ENCODE data around the gene C10orf67.
"Not testable (repeated sequence)": the region's sequence is repeated elsewhere in the genome, so short reads cannot be mapped to it uniquely, and the experiment has no call there.

The C10orf67 gene

DNA sequence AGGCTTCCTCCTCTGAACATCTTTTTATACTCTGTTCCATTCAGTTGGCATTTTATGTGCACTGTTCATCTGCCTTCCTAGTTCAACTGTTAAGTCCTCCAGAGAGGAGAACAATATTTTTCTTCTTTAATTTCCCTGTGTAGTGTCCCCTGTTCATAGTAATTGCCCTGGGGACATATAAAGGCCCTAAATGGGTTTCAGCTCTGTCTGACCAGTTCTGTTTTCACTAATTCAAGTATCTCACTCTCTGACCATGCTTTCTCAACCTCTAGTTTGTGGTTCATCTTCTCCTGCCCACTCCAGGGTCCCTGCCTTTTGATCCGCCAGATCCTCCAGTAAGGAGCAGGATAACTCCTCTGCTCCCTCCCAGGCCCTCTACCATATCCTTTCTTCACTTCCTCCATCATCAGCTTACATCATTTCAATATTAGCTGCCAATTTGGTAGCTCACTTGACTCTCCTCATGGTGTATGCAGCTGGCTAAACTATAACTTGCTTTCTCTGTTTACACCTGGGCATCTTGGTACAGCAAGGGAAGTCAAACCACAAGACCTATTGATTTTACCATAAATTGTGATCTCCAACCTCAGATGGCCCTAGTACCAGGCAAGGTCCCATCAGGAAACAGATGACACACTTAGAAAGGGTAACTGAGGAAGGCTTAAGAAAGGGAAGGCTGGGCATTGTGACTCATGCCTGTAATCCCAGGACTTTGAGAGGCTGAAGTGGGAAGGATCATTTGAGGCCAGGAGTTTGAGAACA lies 17.7 kb upstream of the C10orf67 start:
- no peak for DNase-seq (ENCODE audit: low spot score)

- no peak for DNase-seq (ENCODE audit: low spot score)
Measured at GRCh38 chr10:23361665-23362064, 17.1 kb upstream of the C10orf67 start.

DNA sequence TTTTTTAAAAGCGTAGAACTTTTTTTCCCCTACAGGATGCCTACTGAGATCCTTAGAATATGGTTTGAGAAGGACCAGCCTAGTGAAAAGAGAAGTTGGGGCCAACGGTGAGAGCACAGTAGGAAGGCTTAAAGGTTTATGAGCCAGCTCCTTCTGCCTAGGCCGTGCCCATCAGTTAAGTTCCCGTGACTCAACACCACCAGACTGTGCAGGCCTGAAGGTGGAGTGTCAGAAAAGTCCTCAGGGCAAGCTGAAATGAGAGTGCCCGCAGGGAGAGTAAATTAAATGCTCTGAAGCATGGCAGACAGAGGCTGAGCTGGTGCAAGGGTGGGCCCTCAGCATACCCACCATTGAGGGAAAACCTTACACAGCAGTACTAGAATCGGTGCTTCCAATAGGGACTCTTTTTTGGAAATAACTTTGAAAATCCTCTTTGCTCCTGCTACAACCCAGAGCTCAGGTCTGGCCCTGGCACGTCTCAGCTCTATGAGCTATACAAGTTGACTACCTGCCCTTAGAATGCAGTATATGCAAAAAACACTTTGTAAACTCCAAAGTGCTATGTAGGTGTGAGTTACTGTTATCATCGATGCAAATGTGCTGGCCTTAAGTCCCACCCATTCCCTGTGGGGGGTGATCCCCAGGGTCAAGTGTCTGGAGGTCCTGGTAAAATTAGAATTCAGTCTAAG lies 15.2 kb upstream of the C10orf67 start:
- DNase-seq (ENCODE audit: low spot score): no peak

DNA sequence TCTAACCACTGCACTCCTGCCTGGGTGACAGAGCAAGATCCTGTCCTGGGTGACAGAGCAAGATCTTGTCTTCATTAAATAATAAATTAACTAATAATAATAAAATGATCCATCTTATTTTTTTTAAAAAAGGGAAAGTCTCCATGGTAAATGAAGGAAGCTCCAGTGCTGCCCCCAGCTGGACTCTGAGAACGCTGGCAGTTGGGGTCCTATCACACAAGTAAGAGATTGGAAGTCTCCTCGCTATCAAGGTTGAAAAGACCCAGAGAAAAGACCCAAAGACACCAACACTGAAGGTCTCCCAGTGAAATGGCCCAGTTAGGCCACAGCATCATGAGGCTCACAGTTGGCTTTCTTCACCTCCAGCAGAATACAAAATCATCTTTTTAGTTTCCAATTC lies 13.8 kb upstream of the C10orf67 start:
- no peak for DNase-seq (ENCODE audit: low spot score)

- DNase-seq (ENCODE audit: low spot score): no peak
Measured at GRCh38 chr10:23354630-23355279, 10.2 kb upstream of the C10orf67 start.

GRCh38 chr10:23351926-23352519 lies 7.4 kb upstream of the C10orf67 start:
- no peak for DNase-seq (ENCODE audit: low spot score)

DNA sequence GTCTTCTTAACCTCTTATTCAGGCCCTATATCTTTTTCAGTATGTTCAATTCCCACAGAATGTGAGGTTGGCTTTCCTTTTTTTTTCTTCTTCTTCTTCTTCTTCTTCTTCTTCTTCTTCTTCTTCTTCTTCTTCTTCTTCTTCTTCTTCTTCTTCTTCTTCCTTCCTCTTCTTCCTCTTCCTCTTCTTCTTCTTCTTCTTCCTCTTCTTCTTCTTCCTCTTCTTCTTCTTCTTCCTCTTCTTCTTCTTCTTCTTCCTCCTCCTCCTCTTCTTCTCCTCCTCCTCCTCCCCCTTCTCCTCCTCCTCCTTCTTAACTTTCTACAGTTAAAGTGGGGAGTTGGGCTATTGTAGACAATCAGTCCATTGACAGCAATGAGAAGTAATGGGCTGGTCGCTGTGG lies 6.1 kb upstream of the C10orf67 start:
- not testable (repeated sequence) for DNase-seq (ENCODE audit: low spot score)

DNA sequence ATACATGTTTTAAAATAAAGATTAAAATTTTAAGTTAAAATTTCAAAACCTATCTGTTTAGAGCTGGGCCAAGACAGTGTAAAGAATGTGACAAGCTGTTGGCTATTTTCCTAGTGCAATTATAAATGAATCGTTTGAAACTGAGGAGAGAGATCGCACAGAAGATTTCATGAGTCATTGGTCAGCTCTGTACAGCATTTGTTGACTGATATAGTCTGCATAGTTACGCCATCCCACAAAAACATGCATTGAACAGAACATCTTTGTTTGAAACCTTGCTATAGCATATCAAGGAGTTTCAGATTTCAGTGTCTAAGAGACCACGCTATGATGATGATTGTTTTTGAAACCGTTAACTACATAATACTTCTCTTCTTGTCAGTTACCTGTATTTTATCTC lies 1.3 kb upstream of the C10orf67 start:
- no peak for DNase-seq (ENCODE audit: low spot score)

- no peak for DNase-seq (ENCODE audit: low spot score)
Measured at GRCh38 chr10:23343591-23344240, 881 bp downstream of the C10orf67 start.

DNA sequence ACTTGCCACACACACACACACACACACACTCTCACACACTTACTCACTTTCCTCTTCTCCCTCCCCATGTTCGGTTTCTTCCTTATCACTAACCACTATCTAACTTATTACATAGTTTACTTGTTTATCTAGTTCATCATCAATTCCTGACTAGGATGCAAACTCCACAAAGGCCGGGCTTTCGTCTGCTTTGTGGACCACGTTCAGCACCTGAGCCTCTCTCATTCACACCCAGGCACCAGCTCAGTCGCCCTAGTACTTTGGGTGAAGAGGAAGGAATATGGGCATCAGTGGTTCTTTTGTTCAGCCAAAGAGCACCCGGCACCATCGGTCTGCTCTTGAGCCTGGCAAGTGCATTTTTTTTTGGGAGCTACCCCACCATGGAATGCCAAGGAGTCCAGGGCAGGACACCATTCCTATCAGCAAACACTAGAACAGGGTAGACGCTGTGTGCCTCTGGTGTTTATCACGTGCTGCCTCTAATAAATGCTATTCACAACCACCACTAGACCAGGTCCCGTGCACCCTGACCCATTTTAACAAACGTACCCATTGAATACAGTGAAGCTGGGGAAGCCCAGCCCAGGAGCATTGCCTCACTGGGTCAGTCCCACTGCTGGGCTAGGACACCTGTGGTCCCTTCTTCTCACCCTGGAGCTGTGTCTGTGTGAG lies 2.2 kb downstream of the C10orf67 start:
- DNase-seq (ENCODE audit: low spot score): no peak

GRCh38 chr10:23341004-23341403 lies 3.6 kb downstream of the C10orf67 start:
- DNase-seq (ENCODE audit: low spot score): no peak

- no peak for DNase-seq (ENCODE audit: low spot score)
Measured at GRCh38 chr10:23340354-23340753, 4.2 kb downstream of the C10orf67 start.

GRCh38 chr10:23338886-23339285 lies 5.7 kb downstream of the C10orf67 start:
- no peak for DNase-seq (ENCODE audit: low spot score)

- no peak for DNase-seq (ENCODE audit: low spot score)
Measured at GRCh38 chr10:23338155-23338828, 6.3 kb downstream of the C10orf67 start.

DNA sequence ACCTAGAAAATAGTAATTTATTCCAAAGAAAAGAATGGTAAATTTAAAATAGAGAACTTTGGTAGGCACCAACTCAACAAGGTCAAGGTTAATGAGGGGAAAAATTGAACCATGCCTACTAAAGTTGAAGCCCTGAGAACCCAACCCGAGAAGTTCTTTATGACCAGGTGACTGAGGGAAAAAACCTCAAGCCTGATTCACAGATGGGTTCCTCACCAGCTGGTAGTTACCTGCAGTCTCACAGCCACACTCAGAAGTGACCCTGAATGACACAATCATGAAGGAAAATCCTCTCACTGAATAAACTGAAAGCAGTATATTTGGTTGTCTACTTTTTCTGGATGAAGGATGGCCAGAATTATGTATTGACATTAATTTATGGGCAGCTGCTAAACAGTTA lies 7.0 kb downstream of the C10orf67 start:
- DNase-seq (ENCODE audit: low spot score): no peak

DNA sequence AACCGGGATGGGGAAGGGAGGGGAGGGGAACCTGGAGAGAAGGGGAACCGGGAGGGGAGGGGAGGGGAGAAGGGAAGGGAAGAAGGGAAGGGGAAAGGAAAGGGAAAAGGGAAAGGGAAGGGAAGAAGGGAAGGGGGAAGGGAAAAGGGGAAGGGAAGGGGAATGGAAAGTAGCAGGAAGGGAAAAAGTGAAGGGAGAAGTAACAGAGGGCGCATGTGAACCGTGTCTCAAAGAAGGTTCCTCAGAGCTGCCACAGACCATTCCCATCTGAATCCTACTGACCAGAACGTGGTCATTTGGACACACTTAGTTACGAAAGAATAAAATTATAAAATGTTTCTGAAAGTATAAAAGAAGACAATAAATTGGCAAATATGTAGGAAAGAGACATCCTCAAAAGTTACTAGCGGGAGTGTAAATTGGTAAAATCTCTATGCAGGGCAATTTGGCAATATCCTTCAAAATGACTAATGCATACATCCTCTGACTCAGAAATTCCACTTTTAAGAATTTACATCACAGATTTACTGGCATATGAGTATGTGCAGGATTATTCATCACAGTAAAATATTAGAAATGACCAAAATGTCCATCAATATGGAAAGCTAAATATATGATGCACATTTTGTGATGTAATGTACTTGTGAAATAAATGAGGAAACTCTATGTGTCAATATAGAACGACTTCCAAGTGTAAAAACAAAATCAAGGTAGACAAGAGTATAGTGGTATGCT lies 12.9 kb downstream of the C10orf67 start:
- no peak for DNase-seq (ENCODE audit: low spot score)

DNA sequence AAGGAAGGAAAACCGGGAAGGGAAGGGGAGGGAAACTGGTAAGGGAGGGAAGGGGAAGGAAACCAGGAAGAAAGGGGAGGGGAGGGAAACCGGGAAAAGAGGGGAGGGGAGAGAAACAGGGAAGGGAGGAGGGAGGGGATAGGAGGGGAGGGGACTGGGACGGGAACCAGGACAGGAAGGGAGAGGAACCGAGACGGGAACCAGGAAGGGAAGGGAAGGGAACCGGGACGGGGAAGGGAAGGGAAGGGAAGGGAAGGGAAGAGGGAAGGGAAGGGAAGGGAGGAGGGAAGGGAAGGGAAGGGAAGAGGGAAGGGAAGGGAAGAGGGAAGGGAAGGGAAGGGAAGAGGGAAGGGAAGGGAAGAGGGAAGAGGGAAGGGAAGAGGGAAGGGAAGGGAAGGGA lies 13.6 kb downstream of the C10orf67 start:
- no peak for DNase-seq (ENCODE audit: low spot score)

GRCh38 chr10:23326544-23327307 lies 17.9 kb downstream of the C10orf67 start:
- DNase-seq (ENCODE audit: low spot score): no peak

- no peak for DNase-seq (ENCODE audit: low spot score)
Measured at GRCh38 chr10:23325132-23325531, 19.5 kb downstream of the C10orf67 start.

- DNase-seq (ENCODE audit: low spot score): no peak
Measured at GRCh38 chr10:23324351-23324750, 20.2 kb downstream of the C10orf67 start.

All from AG08396 (cell line).